Transverse colon (tissue), 4 donors: Measurements from ENCODE around the gene CELSR1.

ENCODE experiments used
- EP300 ChIP-seq: sonication (generic); formaldehyde crosslinking; IDR thresholded peaks from one replicate; pipeline ENCODE4 v1.6.1; 2017; ENCODE audit warnings: antibody characterized with exemption, low read depth
- POLR2A ChIP-seq: fragments of 450-650 bp; IDR thresholded peaks from one replicate; pipeline ENCODE4 v1.6.1; 2016; ENCODE audit warnings: antibody characterized with exemption, mild to moderate bottlenecking, moderate library complexity
- POLR2AphosphoS5 ChIP-seq, 3 donors: sonication (generic); formaldehyde crosslinking; IDR thresholded peaks; one replicate each; pipeline ENCODE4 v1.6.1; 2016; ENCODE audit warnings: antibody characterized with exemption in 3 of 3
- TF ChIP-seq, protein P1 (sequence below), 5 experiments: fragments of 200-600 bp in 3 of 5; fragments of 450-650 bp in 2 of 5; sonication (generic) in 3 of 5; IDR thresholded peaks; 1 replicate in 2 of 5; 2 replicates in 3 of 5; pipeline ENCODE4 v1.5.1; 2016 to 2017; ENCODE audit warnings: antibody characterized with exemption in 5 of 5, inconsistent platforms in 3 of 5, mild to moderate bottlenecking in 2 of 5, moderate library complexity in 1 of 5

DNA sequence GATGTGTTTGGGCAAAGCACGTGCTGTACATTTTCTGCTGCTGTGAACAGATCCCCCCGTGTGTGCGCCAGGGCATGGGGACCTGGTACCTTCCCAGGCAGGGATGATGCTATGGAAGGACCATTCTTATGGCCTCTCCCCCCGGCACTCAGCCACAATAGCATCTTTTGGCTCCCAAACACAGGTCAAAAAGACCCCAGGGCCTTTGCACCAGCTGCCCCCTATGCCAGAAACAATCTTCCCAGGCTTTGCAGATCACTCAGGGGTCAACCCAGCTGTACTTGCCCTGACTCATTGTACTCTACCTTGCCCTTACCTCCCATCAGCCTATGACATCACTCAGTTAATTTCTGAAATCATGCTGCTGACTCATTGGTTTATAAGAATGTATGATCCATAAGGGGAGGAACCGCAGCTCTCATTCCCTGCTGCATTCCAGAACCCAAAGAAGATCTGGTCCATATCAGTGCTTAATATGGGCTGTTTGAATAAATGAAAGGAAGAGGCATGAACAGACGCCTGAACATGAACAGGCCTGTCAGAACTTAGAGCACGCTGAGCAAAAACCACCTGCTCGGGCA lies 100.7 kb downstream of the CELSR1 start:
- TF ChIP-seq POLR2A (no peak), POLR2AphosphoS5 (IDR thresholded peaks at IDR 0.05) (no peak), EP300 (no peak)
- TF ChIP-seq, protein P1, sequence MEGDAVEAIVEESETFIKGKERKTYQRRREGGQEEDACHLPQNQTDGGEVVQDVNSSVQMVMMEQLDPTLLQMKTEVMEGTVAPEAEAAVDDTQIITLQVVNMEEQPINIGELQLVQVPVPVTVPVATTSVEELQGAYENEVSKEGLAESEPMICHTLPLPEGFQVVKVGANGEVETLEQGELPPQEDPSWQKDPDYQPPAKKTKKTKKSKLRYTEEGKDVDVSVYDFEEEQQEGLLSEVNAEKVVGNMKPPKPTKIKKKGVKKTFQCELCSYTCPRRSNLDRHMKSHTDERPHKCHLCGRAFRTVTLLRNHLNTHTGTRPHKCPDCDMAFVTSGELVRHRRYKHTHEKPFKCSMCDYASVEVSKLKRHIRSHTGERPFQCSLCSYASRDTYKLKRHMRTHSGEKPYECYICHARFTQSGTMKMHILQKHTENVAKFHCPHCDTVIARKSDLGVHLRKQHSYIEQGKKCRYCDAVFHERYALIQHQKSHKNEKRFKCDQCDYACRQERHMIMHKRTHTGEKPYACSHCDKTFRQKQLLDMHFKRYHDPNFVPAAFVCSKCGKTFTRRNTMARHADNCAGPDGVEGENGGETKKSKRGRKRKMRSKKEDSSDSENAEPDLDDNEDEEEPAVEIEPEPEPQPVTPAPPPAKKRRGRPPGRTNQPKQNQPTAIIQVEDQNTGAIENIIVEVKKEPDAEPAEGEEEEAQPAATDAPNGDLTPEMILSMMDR (IDR thresholded peaks at IDR 0.05) = no peak
